Measurements from ENCODE around the gene ZDHHC1. TPM values are rescaled to one million over a fixed set of nuclear protein-coding genes. Genes with fewer than 3 reads are reported as not detected.
"Not testable (repeated sequence)": the region's sequence is repeated elsewhere in the genome, so short reads cannot be mapped to it uniquely, and the experiment has no call there.

Gene ZDHHC1
- polyA plus RNA-seq, 12 donors = 11.7 to 26.8 (median 17.0) TPM; not detected in 1

GRCh38 chr16:67364600-67365235 is 51.6 kb downstream of the ZDHHC1 start:
- no peak for DNase-seq

DNA sequence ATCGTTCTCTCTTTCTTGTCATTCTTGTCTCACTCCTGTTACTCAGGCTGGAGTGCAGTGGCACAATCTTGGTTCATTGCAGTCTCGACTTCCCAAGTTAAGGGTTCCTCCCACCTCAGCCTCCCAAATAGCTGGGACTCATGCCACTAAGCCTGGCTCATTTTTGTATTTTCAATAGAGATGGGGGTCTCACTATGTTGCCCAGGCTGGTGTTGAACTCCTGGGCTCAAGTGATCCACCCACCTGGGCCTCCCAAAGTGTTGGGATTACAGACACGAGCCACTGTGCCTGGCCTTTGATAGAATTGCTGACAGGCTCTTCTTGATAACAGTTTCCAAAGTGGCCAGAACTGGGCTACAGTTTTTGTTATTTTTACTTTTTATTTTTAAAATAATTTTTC is 55.2 kb downstream of the ZDHHC1 start:
- DNase-seq = no peak

DNA sequence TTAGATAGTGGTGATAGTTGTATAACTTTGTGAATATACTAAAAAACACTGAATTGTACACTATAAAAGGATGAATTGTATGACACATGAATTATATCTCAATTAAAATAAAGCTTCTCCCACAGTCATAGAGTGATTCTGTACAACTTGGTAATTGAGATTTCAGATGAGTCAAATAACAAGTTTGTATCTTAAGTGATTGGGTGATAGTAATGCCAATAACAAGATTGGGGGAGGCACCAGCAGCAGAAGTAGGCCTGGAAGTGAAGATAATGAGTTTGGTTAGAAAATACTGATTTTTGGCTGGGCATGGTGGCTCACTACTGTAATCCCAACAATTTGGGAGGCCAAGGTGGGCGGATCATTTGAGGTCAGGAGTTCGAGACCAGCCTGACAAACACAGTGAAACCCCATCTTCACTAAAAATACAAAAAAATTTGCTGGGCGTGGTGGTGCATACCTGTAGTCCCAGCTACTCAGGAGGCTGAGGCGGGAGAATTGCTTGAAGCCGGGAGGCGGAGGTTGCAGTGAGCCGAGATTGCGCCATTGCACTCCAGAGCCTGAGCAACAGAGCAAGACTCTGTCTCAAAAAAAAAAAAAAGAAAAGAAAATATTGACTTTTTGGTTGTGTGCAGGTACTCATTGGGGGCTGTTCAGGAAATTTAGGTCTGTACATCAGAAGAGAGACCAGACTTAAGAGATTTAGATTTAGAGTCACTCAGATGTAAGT is 56.6 kb downstream of the ZDHHC1 start:
- not testable (repeated sequence) for DNase-seq

DNA sequence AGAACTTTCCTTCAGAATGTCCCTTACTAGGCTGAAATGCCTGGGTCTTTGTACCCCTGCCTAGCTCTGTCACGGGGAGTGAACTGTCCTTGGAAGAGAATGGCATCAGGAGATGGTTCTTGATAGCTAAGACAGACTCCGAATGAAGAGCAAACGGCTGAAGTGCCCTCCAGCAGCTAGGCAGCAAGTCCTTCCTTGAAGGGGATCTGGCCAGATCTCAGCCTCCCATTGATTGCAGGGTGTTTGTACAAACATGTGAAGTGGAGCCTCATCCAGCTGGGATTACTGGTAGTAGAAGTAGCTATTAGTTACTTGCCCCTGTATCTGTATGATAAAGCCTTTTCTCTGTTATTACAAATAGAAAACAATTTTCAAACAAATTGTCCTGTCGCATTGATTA is 58.7 kb downstream of the ZDHHC1 start:
- no peak for DNase-seq

DNA sequence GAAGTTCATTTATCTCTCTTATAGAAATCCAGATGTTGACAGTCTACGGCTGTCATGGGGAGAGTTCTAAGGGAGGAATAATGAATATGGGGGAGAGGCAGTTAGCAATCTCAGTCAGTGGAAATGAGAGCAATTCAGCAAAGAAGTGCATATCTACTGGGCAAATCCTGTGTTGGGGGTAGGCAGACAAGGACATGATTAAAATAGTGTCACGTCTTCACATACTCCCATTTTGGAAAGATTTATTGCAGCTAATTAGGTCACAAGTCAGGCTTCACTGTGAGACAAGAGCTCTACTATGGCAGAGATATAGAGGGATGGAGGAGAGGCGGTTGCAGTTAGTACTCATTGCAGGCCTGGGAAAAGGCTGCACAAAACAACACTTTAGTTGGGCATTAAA is 59.9 kb downstream of the ZDHHC1 start:
- no peak for DNase-seq

DNA sequence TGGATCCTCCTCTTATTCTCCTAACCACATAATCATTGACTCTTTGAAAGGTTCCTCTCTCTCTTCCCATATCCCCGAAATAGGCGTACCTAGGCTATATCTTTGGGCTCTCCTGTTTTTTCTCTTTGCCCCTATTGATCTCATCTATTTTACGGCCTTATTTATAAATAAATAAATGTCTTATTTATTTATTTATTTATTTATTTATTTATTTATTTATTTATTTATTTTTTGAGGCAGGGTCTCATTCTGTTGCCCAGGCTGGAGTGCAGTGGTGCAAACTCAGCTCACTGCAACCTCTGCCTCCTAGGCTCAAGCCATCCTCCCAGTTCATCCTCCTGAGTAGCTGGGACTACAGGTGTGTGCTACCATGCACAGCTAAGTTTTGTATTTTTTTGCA is 63.8 kb downstream of the ZDHHC1 start:
- not testable (repeated sequence) for DNase-seq

DNA sequence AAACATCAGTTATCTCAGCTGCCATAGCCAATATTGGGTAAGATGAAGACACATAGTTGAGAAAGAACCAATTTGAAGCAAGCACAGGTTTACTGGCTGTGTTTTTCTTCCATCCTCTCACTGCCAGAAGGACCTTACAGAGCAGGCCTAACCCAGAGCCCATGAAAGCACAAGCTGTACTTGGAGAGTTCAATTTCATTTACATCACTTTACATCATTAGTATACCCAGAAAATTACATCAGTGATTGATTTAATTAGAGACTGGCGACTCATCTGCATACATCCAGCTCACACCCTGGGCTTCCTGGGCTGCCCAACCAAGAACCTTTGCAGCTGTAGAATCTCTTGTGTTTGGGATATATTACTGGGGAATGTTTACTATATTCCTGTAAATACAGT is 66.0 kb downstream of the ZDHHC1 start:
- no peak for DNase-seq

DNA sequence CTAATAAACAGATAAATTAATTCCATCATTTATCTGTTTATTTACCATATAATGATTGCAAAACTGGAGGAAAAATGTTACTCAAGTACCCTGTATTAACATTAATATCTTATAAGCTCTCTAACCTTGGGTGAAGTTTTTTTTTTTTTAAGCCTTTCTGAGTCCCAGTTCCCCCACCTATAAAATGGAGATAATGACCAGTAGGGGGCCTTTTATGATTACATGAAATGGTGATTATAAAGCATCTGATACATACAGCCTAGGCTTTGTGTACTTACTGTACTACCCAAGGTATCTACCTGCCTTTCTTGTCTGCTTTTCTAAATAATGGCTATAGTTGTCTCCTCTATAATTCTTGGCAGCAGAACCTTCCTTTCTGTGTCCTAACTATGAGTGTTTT is 67.1 kb downstream of the ZDHHC1 start:
- no peak for DNase-seq

DNA sequence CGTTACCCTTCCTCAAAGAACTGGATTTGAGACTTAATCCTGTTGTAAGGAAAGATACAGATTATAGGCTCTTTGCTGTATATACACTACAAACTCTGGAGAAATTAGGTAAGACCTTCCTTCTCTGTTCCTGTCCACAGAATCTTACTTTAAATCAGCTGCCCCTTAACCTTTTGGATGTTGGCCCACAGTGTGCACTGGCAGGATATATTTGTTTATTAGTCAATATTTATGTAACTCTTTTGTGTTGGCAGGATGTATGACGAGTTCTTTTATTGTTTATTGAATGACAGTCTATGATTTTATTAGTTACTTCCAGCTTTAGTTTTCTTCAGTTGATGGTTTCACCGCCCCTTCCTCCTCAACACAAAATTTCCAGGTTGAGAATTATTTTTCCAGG is 69.9 kb downstream of the ZDHHC1 start:
- no peak for DNase-seq

DNA sequence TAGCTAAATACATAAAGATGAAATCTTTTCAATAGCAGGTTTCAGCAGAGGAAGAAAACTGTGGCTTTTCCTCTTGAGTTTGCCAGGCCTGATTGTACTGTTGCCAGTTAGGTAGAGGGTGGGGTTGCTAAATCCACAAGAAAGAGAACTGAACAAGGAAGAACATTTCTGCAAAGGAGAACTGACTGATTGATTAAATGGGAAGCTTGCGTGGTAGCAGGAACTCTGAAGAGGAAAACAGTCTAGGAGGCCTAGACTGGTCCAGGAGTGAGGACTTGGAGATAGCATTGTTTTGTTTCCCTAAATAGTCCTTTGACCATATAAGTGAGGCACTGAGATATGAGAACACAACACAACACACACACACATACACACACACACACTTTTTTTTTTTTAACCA is 70.9 kb downstream of the ZDHHC1 start:
- DNase-seq = no peak

Other genes starting within 250 kb of the ZDHHC1 start
- 10 to 100 TPM in 11 of 12 donors, not detected in 1; 16.3 to 42.3 (median 34.2) TPM for gene NOL3, start 245.9 kb downstream of the ZDHHC1 start, polyA plus RNA-seq (ENCODE audit: insufficient read length in 12 of 12)
- gene MATCAP1, start 232.5 kb downstream of the ZDHHC1 start, polyA plus RNA-seq (ENCODE audit: insufficient read length in 12 of 12) = 10 to 100 TPM in 11 of 12 donors, not detected in 1; 12.3 to 43.5 (median 16.9) TPM
- gene EXOC3L1, start 226.3 kb downstream of the ZDHHC1 start, polyA plus RNA-seq (ENCODE audit: insufficient read length in 12 of 12) = 10 to 100 TPM in 3 of 12 donors, 1 to 10 TPM in 8, not detected in 1; 5.7 to 13.6 (median 8.1) TPM
- 10 to 100 TPM in 11 of 12 donors, not detected in 1; 29.4 to 85.1 (median 41.0) TPM for gene E2F4, start 224.3 kb downstream of the ZDHHC1 start, polyA plus RNA-seq (ENCODE audit: insufficient read length in 12 of 12)
- gene ELMO3, start 217.3 kb downstream of the ZDHHC1 start, polyA plus RNA-seq (ENCODE audit: insufficient read length in 12 of 12) = 1 to 10 TPM in 5 of 12 donors, under 1 TPM in 5, not detected in 2; 0.49 to 4.7 (median 1.0) TPM
- 10 to 100 TPM in 11 of 12 donors, not detected in 1; 15.1 to 23.7 (median 18.1) TPM for gene TMEM208, start 189.3 kb downstream of the ZDHHC1 start, polyA plus RNA-seq (ENCODE audit: insufficient read length in 12 of 12)
- gene FHOD1, start 169.0 kb downstream of the ZDHHC1 start, polyA plus RNA-seq (ENCODE audit: insufficient read length in 12 of 12) = 10 to 100 TPM in 11 of 12 donors, not detected in 1; 16.3 to 32.4 (median 20.6) TPM
- 1 to 10 TPM in 5 of 12 donors, under 1 TPM in 5, not detected in 2; 0.54 to 1.9 (median 1.1) TPM for gene SLC9A5, start 167.5 kb downstream of the ZDHHC1 start, polyA plus RNA-seq (ENCODE audit: insufficient read length in 12 of 12)
- 10 to 100 TPM in 4 of 12 donors, 1 to 10 TPM in 7, not detected in 1; 5.0 to 14.6 (median 9.7) TPM for gene PLEKHG4, start 136.9 kb downstream of the ZDHHC1 start, polyA plus RNA-seq (ENCODE audit: insufficient read length in 12 of 12)
- under 1 TPM in 9 of 12 donors, not detected in 3; 0.09 to 0.95 (median 0.33) TPM for gene KCTD19, start 89.7 kb downstream of the ZDHHC1 start, polyA plus RNA-seq (ENCODE audit: insufficient read length in 12 of 12)
- gene LRRC36, start 89.7 kb downstream of the ZDHHC1 start, polyA plus RNA-seq (ENCODE audit: insufficient read length in 12 of 12) = 1 to 10 TPM in 1 of 12 donors, under 1 TPM in 9, not detected in 2; 0.24 to 1.1 (median 0.47) TPM
- 100 to 1,000 TPM in 11 of 12 donors, not detected in 1; 232 to 581 (median 412) TPM for gene TPPP3, start 23.0 kb downstream of the ZDHHC1 start, polyA plus RNA-seq (ENCODE audit: insufficient read length in 12 of 12)
- gene HSD11B2, start 14.6 kb upstream of the ZDHHC1 start, polyA plus RNA-seq (ENCODE audit: insufficient read length in 12 of 12) = 10 to 100 TPM in 2 of 12 donors, 1 to 10 TPM in 9, not detected in 1; 5.1 to 11.8 (median 8.1) TPM
- gene ATP6V0D1, start 64.7 kb upstream of the ZDHHC1 start, polyA plus RNA-seq (ENCODE audit: insufficient read length in 12 of 12) = 10 to 100 TPM in 11 of 12 donors, not detected in 1; 44.5 to 67.3 (median 55.4) TPM
- under 1 TPM in 3 of 12 donors, not detected in 9; 0.25 to 0.59 (median 0.25) TPM for gene AGRP, start 67.1 kb upstream of the ZDHHC1 start, polyA plus RNA-seq (ENCODE audit: insufficient read length in 12 of 12)
- gene RIPOR1, start 112.4 kb upstream of the ZDHHC1 start, polyA plus RNA-seq (ENCODE audit: insufficient read length in 12 of 12) = 10 to 100 TPM in 11 of 12 donors, not detected in 1; 31.1 to 91.9 (median 47.9) TPM
- 10 to 100 TPM in 11 of 12 donors, not detected in 1; 40.4 to 71.9 (median 43.6) TPM for gene CTCF, start 146.0 kb upstream of the ZDHHC1 start, polyA plus RNA-seq (ENCODE audit: insufficient read length in 12 of 12)
- 1 to 10 TPM in 2 of 12 donors, under 1 TPM in 8, not detected in 2; 0.32 to 2.4 (median 0.41) TPM for gene CARMIL2, start 228.7 kb upstream of the ZDHHC1 start, polyA plus RNA-seq (ENCODE audit: insufficient read length in 12 of 12)
- gene ACD, start 243.8 kb upstream of the ZDHHC1 start, polyA plus RNA-seq (ENCODE audit: insufficient read length in 12 of 12) = 10 to 100 TPM in 10 of 12 donors, 1 to 10 TPM in 1, not detected in 1; 9.6 to 29.9 (median 13.0) TPM
- gene PARD6A, start 244.5 kb upstream of the ZDHHC1 start, polyA plus RNA-seq (ENCODE audit: insufficient read length in 12 of 12) = 1 to 10 TPM in 2 of 12 donors, under 1 TPM in 8, not detected in 2; 0.41 to 1.2 (median 0.72) TPM

Measured in muscle of arm (tissue), 12 donors.